Measurements from ENCODE around the gene GAL3ST2.

GAL3ST2 gene

DNA sequence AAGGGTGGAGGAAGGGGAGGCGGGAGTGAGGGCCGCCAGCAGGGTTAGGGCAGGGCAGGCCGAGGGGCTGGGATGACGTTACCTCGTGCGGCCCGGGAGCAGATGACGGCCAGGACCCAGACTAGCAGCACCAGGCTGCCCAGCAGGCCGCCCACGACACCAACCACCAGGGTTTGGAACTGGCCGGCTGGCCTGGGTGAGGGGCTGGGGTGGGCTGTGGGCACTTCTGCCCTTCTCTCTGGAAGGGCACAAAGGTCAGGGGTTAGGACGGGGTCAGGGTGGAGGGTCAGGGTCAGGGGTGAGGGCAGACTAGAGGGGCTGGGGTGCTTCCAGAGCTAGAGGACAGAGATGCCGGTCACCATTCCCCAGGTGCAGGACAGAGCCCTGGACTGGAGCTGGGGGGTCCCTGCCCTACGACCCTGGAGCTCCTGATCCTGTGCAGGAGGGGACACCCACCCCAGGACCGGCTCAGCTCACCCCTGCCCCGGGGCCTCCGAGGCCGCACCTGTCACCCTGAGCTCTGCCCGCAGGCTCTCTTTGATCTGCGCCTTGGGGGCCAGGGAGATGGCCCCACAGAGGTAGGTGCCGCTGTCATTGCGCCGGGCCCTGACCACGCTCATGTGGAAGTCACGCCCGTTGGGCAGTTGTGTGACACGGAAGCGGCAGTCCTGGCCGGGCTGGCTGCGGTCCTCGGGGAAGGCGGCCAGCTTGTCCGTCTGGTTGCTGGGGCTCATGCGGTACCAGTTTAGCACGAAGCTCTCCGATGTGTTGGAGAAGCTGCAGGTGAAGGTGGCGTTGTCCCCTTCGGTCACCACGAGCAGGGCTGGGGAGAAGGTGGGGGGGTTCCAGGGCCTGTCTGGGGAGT, 75.7 kb downstream of the GAL3ST2 start:
- no peaks in the 10 kb centered on the region for H3K27me3 ChIP-seq (ENCODE audit: control insufficient read depth, insufficient read depth, low read length)
- H3K4me1 ChIP-seq (ENCODE audit: control insufficient read depth, low read depth, low read length): no peaks in the 10 kb centered on the region
- H3K9ac ChIP-seq (ENCODE audit: low read length): no peak overlapping the region
- no peak overlapping the region for H3K4me3 ChIP-seq (ENCODE audit: low read length)
- no peaks in the 10 kb centered on the region for H3K36me3 ChIP-seq (ENCODE audit: control insufficient read depth, low read depth, low read length)
- H3K9me3 ChIP-seq (ENCODE audit: control insufficient read depth, low read depth, low read length): no peaks in the 10 kb centered on the region
- no peak overlapping the region for H3K27ac ChIP-seq (ENCODE audit: low read length)

DNA sequence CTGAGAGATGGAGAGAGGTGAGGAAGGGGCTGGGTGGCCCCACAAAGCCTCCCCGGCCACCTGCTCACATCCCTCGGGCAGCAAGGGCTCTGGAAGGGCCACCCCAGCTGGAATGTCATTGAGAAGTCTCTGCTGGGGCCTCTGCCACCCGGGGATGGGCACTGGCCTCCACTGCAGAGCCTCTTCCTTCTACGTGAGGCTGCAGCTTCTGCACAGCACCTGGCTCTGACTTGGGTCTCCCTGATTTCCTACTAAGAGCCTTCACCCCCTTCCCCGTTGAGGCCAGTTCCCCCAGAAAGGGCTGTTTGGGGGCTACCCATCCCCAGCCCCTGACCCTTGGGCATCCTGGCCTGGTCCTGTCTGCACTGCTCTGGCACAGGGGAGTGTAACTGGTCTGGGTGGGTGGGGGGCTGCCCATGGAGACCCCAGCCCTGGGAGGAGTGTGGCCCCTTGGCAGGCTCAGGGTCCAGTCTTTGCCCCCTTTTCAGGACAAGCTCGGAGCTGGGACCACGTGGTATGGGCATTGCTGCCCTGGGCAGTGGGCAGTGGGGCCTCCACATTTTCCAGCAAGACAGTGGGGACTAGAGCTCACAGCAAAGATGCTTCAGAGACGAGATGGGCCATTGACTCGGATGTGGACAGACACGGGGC, 76.5 kb downstream of the GAL3ST2 start:
- no peak overlapping the region for H3K4me3 ChIP-seq (ENCODE audit: low read length)
- no peaks in the 10 kb centered on the region for H3K9me3 ChIP-seq (ENCODE audit: control insufficient read depth, low read depth, low read length)
- H3K9ac ChIP-seq (ENCODE audit: low read length): no peak overlapping the region
- H3K36me3 ChIP-seq (ENCODE audit: control insufficient read depth, low read depth, low read length): no peaks in the 10 kb centered on the region
- H3K4me1 ChIP-seq (ENCODE audit: control insufficient read depth, low read depth, low read length): no peaks in the 10 kb centered on the region
- H3K27ac ChIP-seq (ENCODE audit: low read length): no peak overlapping the region
- H3K27me3 ChIP-seq (ENCODE audit: control insufficient read depth, insufficient read depth, low read length): no peaks in the 10 kb centered on the region
